GM18505 (cell line): ENCODE data around the gene CA7.

Experiments used
- ATAC-seq: cut with Tn5 transposase; IDR thresholded peaks from one replicate; pipeline ENCODE4 v1.9.1; 2021; ENCODE audit not compliant: unreplicated experiment
- POLR2A ChIP-seq: IDR thresholded peaks from 4 replicates; pipeline ENCODE4 v1.6.1; 2011; ENCODE audit warnings: borderline replicate concordance; ENCODE audit not compliant: insufficient read depth, insufficient read length; ENCODE audit errors: extremely low read depth

Gene CA7

GRCh38 chr16:66844342-66845079 lies at the start of gene CA7:
TSS of gene CA7 (plus strand) at chr16:66844414. CDS start at chr16:66844488, 74 bp downstream.
- no peak for TF ChIP-seq POLR2A
- no peak for ATAC-seq

- no peak for TF ChIP-seq POLR2A
- ATAC-seq, result no peak
Observed at GRCh38 chr16:66798161-66798560, 46.1 kb upstream of the CA7 start.

GRCh38 chr16:66800856-66801255 lies 43.4 kb upstream of the CA7 start:
- ATAC-seq, result no peak
- no peak for TF ChIP-seq POLR2A

DNA sequence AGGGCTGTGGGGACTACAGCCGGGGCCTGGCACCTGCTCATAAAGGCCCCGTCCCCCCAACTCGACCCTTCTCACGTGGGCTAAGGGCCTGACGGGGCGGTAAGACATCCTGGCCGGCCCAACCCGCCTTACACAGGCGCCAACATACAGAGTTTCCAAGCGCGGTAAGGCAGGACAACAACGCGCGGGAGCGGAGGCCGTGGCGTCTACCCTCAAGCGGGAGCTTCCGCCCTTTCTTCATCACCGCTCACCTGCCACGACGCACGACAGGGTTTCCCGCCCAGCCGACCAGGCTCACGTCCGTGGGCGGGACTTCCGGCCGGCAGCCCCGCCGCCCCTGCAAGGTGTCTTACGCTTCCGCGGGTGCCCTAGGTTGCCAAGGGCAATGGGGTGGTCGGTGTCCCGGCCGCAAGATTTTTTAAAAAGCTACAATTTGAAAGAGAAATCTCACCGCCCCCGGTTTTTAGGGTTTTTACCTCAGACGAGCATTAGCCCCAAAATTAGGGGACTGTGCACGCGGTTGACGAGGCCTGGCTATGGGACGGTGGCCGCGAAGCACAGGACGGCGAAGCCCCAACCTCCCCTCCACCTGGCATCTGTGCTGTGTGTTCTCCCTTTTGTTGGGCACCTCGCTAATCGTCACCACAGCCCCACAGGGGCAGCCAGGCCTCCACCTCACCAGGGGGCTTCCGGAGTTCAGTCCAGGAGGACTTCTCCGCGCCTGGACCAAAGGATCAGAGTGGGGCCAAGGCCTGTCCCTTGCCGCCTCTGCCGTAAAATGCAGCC lies 42.7 kb upstream of the CA7 start, which contains the start of gene TERB1:
TSS of gene TERB1 (minus strand) at position 265 of the 786 bp plus-strand sequence. CDS start 4,786 bp downstream, outside the sequence.
- no peak for TF ChIP-seq POLR2A
- no peak for ATAC-seq

DNA sequence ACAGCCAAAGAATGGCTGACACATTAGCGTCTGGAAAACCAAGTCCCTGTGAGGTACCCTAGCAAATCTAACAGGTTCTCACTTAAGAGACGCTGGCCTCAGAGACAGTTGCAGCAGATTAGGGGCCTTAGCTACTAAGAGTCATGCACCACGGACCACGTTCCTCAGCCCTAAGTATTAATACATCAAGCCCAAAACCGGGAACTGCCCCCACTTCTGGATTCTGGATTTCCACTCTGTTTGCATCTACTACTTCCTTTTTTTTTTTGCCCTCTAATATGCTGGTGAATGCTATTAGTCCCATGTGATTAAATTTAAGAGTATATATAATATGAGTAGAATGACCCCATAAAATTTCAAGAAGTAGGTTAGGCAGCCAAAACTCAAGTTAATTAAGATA lies 42.1 kb upstream of the CA7 start:
- ATAC-seq, result no peak
- no peak for TF ChIP-seq POLR2A

DNA sequence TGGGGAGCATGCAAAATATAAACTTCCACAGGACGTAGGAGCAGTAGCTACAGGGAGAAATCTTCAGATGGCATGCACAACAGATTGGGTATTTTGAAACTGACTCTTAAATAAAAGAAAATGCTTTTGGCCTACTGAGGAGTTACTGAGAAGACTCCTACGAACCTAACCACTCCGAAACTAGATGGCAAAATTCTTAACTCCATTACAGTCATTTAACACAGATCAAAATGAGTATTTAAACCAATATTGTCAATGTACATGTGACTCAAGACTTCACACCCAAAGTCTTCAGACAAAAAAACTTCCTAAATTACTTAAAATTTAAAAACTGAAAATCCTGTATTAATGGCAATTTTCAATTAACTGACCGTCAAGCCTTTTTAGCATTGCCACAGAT lies 34.4 kb upstream of the CA7 start:
- ATAC-seq, result no peak
- TF ChIP-seq POLR2A, result no peak

- no peak for TF ChIP-seq POLR2A
- no peak for ATAC-seq
Observed at GRCh38 chr16:66810391-66810790, 33.8 kb upstream of the CA7 start.

DNA sequence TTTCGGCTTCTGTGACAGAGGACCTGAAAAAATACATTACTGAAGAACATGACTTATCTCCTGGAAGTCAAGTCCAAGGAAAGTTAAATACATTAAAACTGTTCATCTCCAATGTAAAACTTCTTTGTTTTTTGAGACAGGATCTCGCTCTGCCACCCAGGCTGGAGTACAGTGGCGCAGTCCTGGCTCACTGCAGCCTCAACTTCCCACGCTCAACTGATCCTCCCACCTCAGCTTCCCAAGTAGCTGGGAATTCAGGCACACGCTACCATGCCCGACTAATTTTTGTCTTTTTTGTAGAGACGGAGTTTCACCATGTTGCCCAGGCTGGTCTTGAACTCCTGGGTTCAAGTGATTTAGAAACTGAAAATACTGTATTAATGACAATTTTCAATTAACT lies 33.2 kb upstream of the CA7 start:
- ATAC-seq, result no peak
- TF ChIP-seq POLR2A, result no peak

GRCh38 chr16:66814734-66815133 lies 29.5 kb upstream of the CA7 start:
- no peak for ATAC-seq
- no peak for TF ChIP-seq POLR2A

- no peak for ATAC-seq
- TF ChIP-seq POLR2A, result no peak
Observed at GRCh38 chr16:66824006-66824405, 20.2 kb upstream of the CA7 start.

- TF ChIP-seq POLR2A, result peak; percentile 90
- peak; percentile 93 for ATAC-seq
Observed at GRCh38 chr16:66830422-66831404, 13.5 kb upstream of the CA7 start, which contains the start of gene NAE1. TSS of gene NAE1 (minus strand) at chr16:66830976. CDS start at chr16:66830899, 77 bp downstream.

GRCh38 chr16:66832190-66832589 lies 12.0 kb upstream of the CA7 start:
- TF ChIP-seq POLR2A, result no peak
- ATAC-seq, result no peak
